Stimulated activated CD4-positive, alpha-beta T cell treated with anti-CD3 and anti-CD28 coated beads, Interleukin-1b, Interleukin-23, amount 100 ng/mL, for 4 hours (primary cell): ENCODE measurements around the gene FNIP1.
A peak's percentile ranks its signal among the peaks of the same experiment; 100 is the strongest.
"Not testable (repeated sequence)": the region's sequence is repeated elsewhere in the genome, so short reads cannot be mapped to it uniquely, and the experiment has no call there.

Experiments used
- DNase-seq, 2 donors: peaks; one replicate each; pipeline ENCODE4 v3.0.0-alpha.2; 2020; ENCODE audit warnings: low read depth in 2 of 2

Gene FNIP1

DNA sequence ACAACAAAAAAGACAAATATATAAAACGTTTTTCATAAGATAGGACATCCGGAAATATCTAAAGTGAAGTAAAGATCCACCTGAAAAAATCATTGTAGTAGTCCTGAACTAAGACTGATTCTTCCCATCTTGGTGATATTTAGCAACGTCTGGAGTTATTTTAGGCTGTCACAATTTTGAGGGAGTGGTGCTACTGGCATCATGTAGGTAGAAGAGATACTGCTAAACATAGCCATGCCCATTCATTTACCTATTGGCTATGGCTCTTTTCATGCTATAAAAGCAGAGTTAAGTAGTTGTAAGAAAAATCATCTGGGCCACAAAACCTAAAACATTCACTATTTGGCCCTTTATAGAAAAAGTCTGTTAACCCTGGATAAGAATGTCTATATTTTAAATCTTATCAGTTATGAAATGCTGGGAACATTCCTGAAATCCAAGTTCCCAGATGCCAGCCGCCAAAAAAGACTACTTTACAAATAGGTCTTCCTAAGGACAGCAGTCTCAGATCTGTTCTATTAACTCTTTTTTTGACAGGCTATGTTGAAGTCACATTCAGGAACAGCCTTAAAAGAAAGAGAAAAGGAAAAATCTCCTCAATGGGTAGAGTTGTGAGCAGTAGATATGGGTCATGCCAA, 188.8 kb downstream of the FNIP1 start:
- DNase-seq: no peak

- DNase-seq: no peak
These were observed 189.4 kb downstream of the FNIP1 start for GRCh38 chr5:131607418-131607817.

DNA sequence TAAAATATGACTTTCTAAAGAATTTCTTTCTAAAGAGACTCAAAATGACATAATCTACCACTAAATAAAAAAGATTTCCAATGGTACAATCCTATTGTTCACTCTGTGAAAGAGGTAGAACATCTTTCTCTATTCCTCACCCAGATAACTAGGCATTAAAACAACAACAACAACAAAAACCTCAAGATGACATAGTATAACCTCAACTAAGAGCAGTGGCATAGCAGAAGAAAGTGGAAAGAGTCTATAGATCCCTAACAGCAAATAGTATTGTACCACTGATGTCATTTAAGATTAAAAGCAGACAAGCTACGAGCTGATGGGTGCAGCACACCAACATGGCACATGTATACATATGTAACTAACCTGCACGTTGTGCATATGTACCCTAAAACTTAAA, 191.7 kb downstream of the FNIP1 start:
- DNase-seq: no peak

GRCh38 chr5:131595088-131596033, 201.5 kb downstream of the FNIP1 start:
- peak in 1 of 2 donors; percentile 23 for DNase-seq

DNA sequence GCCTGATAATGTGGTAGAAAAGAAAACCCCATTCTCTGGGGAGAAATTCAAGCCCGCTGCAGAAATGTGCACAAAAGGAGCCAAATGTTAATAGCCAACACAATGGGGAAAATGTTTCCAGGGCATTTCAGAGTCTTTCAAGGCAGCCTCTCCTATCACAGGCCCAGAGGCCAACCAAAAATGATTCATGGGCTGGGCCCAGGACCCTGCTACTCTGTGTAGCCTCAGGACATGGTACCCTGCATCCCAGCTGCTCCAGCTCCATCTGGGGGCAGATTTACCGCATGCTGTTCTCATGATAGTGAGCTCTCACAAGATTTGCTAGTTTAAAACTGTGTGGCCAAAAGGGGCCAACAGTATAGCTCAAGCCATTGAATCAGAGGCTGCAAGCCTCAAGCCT, 202.9 kb downstream of the FNIP1 start:
- DNase-seq: no peak

DNA sequence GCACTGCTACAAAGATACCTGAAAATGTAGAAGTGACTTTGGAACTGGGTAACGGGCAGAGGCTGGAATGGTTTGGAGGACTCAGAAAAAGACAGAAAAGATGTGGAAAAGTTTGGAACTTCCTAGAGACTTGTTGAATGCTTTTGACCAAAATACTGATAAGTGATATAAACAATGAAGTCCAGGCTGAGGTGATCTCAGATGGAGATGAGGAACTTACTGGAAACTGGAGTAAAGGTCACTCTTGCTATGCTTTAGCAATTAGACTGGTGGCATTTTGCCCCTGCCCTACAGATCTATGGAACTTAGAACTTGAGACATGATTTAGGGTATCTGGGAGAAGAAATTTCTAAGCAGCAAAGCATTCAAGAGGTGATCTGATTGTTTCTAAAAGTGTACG, 203.4 kb downstream of the FNIP1 start:
- not testable (repeated sequence) for DNase-seq
